ENCODE results near the gene APCDD1. TPM values are rescaled to one million over a fixed set of nuclear protein-coding genes. Genes with fewer than 3 reads are reported as not detected.
A peak's percentile ranks its signal among the peaks of the same experiment; 100 is the strongest.
"Not testable (repeated sequence)": the region's sequence is repeated elsewhere in the genome, so short reads cannot be mapped to it uniquely, and the experiment has no call there.

APCDD1 gene
- total RNA-seq, 1 experiment from 2014 or later = not detected

DNA sequence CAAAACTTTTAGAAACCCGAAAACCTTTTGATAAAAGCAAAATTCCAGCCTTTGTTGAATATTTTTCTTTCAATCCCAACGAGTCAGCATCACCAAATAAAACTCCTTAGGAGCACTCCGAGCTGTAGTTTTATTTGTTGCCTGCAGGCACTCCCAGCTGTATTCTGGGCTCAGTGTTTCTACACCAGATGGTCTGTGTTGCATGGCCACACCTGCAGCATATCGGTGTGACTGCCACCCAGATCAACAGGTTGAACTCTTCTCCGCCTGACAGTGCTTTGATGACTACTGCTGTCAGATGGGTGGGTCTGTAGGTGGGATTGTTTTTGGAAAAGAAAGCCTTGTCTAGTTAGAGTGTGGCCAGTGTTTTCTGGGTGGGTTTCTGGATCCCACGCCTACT, 32.7 kb downstream of the APCDD1 start:
- DNase-seq (ENCODE audit: low read depth) = no peak

DNA sequence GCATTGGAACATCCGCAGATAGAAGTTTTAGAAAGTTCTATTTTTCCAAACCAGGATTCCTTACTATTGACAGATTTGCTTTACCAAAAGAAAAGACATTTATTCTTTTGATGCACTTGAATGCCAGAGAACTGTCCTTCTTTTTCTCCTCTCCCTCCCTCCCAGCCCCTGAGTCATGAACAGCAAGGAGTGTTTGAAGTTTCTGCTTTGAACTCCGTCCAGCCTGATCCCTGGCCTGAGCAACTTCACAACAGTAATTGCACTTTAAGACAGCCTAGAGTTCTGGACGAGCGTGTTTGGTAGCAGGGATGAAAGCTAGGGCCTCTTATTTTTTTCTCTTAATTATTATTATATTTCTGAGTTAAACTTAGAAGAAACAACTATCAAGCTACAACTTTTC, 33.6 kb downstream of the APCDD1 start:
- DNase-seq (ENCODE audit: low read depth) = no peak

DNA sequence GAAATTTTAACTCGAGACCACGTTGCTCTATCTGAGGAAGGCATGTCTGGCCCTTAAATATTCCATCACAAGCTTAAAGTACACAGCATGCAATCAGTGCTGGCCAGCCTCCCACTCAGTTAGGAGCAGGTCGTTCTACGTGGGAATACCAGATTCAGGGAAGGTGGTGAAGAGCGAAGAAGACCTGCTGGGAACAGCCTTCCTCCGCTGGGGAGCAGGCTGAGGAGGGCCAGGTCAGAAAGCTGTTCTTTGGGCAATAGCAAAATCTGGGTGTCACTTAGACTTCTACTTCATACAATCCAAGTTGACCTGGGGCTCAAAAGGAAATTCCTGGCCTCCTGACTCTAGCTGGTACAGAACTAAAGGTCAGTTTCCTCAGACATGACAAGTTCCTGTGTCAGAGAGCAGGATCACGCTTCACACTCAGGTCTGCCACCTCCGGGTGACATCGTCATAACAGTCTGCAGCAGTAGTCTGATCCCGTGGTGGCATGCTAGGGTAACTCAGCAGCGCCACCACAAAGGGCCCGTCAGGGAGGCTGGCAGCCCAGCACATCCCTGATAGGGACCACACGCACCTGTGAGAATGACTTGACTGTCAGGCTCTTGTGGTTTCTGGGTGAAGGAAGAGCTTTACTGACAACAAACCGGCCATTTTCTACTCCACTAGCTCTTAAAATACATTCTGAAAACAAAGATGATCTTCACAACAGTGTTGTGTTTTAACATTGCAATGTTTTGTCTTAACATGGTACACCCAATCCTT, 36.1 kb downstream of the APCDD1 start:
- DNase-seq (ENCODE audit: low read depth) = peak; percentile 38

DNA sequence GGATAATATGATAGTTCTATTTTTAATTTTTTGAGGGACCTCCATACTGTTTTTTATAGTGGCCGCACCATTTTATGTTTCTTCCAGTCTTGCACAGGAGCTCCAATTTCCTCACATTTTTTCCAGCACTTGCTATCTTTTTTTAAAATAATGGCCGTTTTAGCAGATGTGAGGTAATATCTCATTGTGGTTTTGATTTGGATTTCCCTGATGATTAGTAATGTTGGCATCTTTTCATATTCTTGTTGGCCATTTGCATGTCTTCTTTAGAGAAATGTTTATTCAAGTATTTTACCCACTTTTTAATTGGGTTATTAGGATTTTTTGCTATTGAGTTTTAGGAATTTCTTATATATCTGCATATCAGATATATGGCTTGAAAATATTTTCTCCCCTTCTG, 41.5 kb downstream of the APCDD1 start:
- no peak for DNase-seq (ENCODE audit: low read depth)

DNA sequence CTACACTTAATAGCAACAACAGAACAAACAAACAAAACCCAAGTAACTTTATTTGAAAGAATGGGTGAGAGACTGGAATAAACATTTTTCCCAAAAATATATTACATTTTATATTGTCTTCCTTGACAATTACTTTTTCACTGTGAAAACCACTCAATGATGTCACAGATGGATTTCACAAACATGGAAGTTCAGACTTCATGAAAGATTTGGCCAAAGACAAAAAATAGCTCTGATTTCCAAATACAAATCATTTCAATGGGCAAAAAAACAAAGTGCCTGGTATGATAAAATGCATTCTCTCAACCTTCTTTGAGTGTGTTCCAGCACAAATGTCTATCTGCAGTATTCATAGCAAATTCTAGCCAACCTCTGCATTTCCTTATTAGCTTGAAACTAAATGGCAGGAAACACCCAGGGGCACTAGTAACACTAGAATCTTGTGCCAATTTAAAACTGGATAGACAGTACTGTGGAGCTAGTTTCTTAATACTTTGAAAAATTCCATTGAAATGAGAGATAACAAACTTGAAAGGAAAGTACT, 42.8 kb downstream of the APCDD1 start:
- DNase-seq (ENCODE audit: low read depth) = no peak

DNA sequence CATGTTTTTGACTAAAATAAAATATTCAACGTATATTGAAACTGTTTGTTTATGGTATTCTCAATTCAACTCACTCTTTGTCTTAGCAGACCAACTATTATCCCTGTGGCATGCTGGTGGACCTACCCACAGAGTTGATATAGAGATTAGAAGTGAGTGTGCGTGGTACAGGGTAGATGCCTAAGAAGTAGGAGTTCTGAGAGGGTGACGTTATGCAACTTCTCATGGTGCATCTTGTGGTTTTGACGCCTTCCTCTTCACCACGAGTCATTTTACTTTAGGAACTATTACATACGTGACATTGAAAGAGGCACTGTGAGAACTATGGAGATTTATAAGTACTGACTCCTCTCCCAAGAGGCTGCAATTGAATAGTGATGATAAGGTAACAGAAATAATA, 44.8 kb downstream of the APCDD1 start:
- no peak for DNase-seq (ENCODE audit: low read depth)

DNA sequence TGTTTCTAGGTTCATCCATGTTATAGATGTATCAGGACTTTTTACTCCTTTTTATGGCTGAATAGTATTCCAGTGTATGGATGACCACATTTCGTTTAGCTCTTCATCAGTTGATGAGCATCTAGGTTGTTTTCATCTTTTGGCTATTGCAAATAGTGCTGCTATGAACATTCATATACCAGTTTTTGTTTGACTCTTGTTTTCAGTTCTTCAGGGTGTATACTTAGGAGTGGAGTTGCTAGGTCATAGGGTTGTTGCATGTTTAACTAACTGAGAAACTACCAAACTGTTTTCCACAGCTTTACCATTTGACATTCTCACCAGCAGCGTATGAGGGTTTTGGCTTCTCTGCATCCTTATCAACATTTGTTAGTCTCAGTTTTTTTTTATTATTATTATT, 45.6 kb downstream of the APCDD1 start:
- DNase-seq (ENCODE audit: low read depth) = no peak

DNA sequence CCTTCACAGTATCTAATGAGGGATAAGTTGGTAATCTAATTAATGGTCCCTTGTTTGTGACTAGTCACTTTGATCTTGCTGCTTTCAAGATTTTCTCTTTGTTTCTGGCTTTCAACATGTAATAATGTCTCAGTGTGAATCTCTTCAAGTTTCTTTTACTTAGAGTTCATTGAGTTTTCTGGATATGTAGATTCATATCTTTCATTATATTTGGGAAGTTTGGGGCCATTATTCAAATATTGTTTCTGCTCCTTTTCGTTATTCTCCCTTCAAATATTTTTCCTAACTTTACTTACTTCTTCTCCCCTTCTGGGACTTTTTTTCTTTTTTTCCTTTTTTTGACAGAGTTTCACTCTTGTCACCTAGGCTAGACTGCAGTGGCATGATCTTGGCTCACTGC, 50.3 kb downstream of the APCDD1 start:
- DNase-seq (ENCODE audit: low read depth) = no peak

DNA sequence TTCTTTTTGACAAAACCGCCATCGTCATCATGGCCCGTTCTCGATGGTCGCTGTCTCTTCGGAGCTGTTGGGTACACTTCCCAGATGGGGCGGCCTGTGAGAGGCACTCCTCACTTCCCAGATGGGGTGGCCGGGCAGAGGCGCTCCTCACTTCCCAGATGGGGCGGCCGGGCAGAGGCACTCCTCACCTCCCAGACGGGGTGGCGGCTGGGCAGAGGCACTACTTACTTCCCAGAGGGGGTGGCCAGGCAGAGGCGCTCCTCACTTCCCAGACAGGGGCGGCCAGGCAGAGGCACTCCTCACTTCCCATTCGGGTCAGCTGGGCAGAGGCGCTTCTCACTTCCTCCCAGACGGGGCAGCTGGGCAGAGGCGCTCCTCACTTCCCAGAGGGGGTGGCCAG, 51.5 kb downstream of the APCDD1 start:
- DNase-seq (ENCODE audit: low read depth) = not testable (repeated sequence)

DNA sequence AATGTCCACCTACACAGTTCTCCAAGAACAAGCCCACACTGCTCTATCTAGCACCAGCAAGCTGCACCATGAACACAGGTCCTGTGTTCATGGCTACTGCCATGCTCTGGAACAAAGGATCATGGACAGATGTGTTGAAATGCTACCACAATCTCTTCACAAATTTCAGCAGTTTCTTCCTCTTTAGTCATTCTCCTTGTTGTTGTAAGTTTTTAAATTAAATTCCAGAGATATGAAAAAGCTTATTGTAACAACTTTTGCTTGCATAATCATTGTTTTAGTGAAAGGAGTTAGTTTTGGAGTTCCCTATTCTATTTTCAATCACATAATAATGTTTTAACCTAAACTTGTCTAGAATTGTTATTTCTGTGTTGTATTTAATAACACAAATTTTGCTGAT, 54.2 kb downstream of the APCDD1 start:
- no peak for DNase-seq (ENCODE audit: low read depth)

DNA sequence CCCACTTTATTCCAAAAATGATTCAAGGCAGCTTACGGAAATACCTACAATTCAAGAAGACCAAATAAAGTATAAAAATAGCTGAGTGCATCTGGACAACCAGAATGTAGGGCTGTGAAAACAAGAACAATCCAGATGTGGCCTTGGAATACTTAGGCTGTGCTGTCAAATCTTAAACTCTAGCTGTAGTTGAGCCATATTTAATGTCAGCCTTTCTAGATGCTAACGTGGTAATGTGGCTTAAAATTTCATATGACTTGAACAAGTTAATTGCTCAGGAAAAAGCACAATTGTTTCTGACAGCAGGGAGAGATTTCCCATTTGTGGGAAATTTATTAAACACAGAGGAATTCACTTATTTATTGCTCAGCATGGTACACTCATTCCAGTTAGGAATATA, 56.8 kb downstream of the APCDD1 start:
- DNase-seq (ENCODE audit: low read depth) = no peak

DNA sequence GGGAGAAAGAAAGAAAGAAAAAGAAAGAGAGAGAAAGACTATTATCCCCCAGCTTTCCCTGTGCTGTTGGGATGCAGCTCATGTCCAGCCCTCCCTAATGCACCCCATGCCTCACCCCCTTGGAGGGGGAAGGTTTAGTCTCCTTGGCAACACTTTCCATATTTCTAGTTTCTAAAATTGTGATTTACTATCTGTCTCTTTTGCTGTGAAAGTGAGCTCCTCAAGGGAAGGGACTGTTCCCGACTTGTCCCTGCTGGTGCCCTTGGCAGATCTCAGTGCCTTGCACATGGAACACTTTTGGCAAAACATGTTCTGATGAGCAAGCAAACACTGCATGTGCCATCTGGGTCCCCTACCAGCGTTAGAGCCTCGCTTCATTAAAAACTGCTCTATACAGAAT, 59.6 kb downstream of the APCDD1 start:
- DNase-seq (ENCODE audit: low read depth) = no peak

DNA sequence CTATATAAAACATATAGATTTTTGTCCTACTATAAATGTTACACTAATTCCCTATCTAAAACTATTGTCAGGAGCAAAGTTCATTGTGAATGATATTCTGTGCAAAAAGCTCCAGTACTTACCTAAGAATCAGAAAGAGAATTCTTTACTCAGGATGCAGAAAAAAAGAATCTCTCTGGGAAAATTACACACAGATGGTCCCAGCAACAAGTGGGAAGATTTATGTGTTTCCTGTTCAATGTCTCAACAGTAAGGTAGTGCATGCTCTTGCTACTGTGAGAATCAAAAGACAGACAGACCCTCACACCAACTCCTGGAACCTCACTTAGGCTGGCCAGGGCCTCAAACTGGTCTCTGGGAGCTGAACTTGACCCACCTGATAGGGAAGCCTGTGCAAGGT, 60.2 kb downstream of the APCDD1 start:
- no peak for DNase-seq (ENCODE audit: low read depth)

DNA sequence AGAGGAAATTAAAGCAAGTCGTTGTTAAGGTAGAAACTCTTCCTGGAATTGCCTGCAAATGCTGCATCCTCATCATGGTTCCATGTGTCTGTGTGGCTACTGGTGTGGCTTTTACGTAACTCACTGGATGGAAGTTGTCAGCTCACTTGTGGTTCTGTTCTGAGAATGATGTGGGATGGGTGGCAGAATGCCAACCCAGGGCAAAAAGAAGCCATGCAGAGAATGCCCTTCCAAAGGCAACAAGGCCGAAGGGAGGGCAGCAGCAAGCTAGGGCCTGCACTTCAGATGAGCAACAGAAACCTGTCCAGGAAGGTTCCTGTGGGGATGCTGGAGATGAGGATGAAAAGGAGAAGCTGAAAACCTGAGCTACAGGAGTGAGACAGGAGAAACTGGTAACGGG, 61.0 kb downstream of the APCDD1 start:
- DNase-seq (ENCODE audit: low read depth) = no peak

DNA sequence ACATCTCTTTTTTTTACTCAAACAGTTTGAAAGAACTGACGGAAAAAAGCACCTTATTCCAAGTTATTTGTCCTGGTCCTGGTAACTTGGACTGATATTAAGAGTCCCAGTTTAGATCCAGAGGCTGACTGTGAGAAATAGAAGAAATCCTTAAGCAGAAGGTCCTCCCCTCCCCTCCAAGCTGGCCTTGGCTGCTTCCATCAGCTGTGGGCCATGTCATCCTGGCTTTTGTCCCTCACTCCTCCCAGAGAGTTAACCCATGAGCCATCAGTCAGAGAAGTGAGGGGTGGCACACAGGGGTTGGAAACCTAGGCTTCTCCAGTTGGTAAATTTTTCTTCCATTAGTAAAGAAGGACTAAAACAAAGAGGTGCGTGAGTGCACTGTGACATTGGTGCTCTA, 61.6 kb downstream of the APCDD1 start:
- DNase-seq (ENCODE audit: low read depth) = no peak

DNA sequence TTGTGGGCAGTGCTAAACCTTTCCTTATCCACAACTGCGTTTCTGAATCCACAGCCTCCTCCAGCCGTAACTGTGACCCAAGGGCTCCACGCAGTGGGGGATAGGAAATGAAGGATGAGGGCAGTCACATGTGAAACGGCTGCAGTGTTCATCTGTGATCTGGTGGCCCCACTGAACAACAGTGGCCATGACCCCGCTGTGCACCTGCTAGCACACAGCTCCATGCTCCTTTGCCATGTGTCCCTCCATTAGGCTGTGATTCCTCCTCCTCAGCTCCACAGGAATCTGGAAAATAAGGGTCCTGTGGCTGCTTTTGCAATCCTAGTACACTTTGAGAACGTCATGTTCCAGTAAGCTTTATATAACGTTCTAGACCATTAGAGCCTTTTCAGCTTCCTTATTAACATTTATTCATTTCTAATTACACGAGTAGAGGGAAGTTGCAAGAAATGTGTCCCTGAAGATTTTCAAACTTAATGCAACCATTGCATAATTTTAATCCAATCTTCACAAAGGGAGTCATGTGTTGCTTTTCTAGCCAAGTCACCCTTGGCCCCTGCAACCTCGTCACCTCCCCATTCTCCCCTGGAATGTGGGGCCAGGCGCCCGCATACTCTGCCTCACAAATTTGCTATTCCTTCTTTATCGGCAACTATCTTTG, 64.3 kb downstream of the APCDD1 start:
- DNase-seq (ENCODE audit: low read depth) = no peak

DNA sequence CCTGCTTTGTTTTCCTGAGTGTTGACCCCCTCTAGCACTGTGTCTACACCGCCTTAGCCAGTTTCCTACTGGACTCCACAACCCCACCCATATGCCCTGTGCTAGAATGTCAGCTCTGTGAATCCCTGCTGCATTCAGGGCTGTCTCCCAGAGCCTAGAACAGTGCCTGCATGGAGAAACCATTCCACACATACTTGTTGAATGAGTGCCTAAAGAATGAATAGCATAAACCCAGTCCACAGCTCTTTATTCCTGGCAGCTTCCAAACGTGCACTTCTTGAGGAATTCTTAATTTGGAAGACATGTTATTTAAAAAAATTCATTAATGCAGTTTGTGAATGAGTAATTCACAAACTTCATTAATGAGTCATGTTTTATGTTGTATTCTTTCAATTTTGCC, 64.9 kb downstream of the APCDD1 start:
- no peak for DNase-seq (ENCODE audit: low read depth)

DNA sequence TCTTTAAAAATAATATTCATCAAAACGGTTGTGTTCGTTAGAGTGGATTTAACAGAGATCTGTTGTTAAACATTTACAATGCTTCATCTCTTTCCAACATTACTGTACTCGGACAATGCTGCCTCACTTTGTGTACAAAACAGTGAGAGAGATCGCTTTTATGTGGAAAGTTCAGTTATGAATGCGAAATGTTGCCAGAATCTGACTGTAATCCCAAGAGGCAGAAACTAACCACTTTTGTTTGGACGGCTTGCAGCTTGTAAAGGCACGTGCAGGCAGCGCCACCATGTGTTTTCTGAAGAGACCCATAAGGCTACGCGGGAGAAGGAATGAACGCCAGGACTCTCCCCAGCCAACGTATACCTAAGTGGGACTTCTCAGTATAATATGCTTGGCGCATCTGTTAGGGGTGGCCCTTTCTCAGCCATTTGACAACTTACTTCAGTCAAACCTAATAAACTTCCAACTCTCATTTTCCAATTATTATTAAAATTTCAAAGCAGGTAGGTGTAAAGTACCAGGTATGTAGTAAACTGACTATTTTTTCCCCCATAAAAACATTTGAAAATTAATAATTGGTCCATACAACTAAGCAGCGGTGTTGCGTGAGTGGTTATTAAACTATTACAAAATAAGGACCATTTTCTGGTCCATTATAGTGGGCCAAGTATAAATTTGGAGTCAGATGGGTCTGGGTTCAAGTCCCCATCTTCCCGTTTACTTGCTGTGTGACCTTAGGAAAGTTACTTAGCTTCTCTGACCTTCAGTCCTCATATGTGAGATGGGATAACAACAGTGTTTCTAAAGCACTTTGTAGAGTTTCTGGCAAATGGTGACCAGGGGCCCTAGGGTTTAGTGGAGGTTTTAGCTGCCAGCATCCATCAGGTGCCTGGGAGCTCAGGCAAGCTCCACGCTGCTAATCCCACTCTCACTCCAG, 65.8 kb downstream of the APCDD1 start:
- DNase-seq (ENCODE audit: low read depth) = peak; percentile 67

DNA sequence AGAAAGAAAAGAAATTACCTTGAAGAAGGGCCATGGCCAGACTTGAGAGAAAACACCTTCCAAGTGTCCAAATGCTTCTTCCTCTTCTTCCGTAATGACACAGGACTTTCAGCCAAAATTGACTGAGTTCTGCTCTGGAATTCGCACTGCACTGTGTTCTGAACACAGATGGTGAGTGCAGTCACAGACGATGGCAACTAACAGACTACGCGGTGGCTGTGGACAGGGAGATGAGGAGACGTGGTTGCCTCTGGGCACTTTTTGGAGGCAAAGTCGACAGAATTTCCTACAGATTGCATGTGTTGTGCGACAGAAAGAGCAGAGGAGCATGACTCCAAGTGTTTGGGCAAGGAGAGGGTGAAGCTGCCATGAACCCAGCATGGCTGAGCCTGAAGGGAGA, 67.1 kb downstream of the APCDD1 start:
- no peak for DNase-seq (ENCODE audit: low read depth)

DNA sequence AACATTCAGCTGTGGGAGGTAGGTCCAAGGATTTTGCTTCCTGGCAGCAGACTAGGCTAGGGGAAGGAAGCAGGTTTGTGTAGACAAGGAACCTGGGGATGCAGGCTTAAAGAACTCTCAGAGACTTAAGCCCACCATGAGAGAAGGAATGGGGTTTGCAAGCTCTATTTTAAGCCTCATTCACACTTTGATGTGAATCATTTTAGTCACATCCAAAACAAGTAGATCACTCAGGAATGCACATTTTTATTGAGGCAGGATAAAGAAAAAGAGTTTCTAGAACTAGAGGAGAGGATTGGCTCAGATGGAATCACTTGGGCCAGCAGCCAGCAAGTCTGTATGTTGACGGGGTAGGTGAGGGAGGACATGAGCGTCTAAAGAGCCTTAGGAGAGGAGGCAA, 68.1 kb downstream of the APCDD1 start:
- no peak for DNase-seq (ENCODE audit: low read depth)

DNA sequence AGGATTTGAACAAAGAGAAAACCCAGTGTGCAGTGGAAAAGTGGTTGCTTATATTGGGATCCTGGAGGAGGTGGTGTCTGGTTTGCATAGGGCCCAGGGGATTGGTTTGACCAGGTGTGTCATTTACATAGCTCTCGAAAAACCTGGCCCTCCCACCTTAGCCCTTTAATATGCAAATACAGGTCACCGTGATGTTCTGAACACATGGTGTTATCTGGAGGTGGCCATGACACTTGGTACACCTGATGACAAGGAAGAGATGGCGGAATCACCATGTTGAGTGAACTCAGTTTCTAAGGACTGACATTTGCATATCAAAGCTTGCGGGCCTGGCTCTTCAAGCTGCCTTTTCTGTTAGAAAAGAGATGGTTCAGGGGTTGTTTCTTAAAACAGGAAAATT, 69.1 kb downstream of the APCDD1 start:
- DNase-seq (ENCODE audit: low read depth) = no peak

All from HT1080 (cell line).